K562 (cell line): ENCODE results near the gene ADGRD1. TPM values are rescaled to one million over a fixed set of nuclear protein-coding genes. Genes with fewer than 3 reads are reported as not detected.

ENCODE experiments used
- ATAC-seq: fragments of 200-7000 bp; cut with Tn5 transposase; 3 replicates; pipeline ENCODE4 v1.9.1; 2020; ENCODE audit warnings: moderate library complexity
- BruUV-seq: library from RNA; stranded (reverse); fragments of 400-500 nt; replicated peaks from 2 replicates; lab custom pipeline; 2021; lab: Mats Ljungman, UMichigan
- CTCF ChIA-PET: fragments of 300-600 bp; formaldehyde crosslinking; extraction: SDS; loops from one replicate; lab custom pipeline; 2021; ENCODE audit warnings: low intra/inter-chr PET ratio; lab: Yijun Ruan, JAX
- POLR2A ChIA-PET: fragments of 300-600, 350-650 bp; sonication (Branson Sonifier 250); formaldehyde crosslinking; extraction: SDS; loops from one replicate; lab custom pipeline; 2021; ENCODE audit warnings: antibody characterized with exemption, inconsistent platforms; lab: Yijun Ruan, JAX
- DNase-seq, 4 experiments: peaks; one replicate each; pipeline versions ENCODE4 v3.0.0 to v3.0.0-alpha.2; 2011 to 2018; ENCODE audit warnings: low spot score in 3 of 4, mixed read lengths in 3 of 4; ENCODE audit errors: extremely low read depth in 1 of 4
- FAIRE-seq: peaks from 2 replicates; lab custom pipeline; 2011; peaks lifted over from hg19 to GRCh38; lab: Jason Lieb, UNC
- H2AFZ ChIP-seq: 2 replicates; pipeline ENCODE4 v1.6.0; 2011; ENCODE audit warnings: low read depth, low read length, control low read depth, inconsistent platforms
- H3K27ac ChIP-seq: fragments of 200-600 bp; 3 replicates; pipeline ENCODE4 v1.8.0; 2011; ENCODE audit warnings: low read depth, mild to moderate bottlenecking, control low read depth, inconsistent platforms, low read length, moderate library complexity, mixed read lengths; ENCODE audit errors: extremely low read depth
- H3K27me3 ChIP-seq, 2 experiments: fragments of 300-600 bp in 1 of 2; 2 replicates in 1 of 2; 3 replicates in 1 of 2; pipeline versions ENCODE4 v1.6.0 to v1.8.0; 2011; ENCODE audit warnings: inconsistent platforms in 2 of 2, low read length in 2 of 2, mild to moderate bottlenecking in 1 of 2, mixed read lengths in 1 of 2, moderate library complexity in 1 of 2; ENCODE audit not compliant: control insufficient read depth in 2 of 2, insufficient read depth in 2 of 2
- H3K36me3 ChIP-seq: fragments of 300-600 bp; 3 replicates; pipeline ENCODE4 v1.8.0; 2011; ENCODE audit warnings: mild to moderate bottlenecking, low read length, inconsistent platforms; ENCODE audit not compliant: control insufficient read depth, insufficient read depth
- H3K4me1 ChIP-seq, 2 experiments: fragments of 200-600 bp in 1 of 2; replicated peaks in 1 of 2; 2 replicates in 1 of 2; 3 replicates in 1 of 2; pipeline versions ENCODE4 v1.5.1 to v1.8.0; 2011; ENCODE audit warnings: inconsistent platforms in 2 of 2, low read length in 2 of 2, mild to moderate bottlenecking in 1 of 2, mixed read lengths in 1 of 2, moderate library complexity in 1 of 2; ENCODE audit not compliant: control insufficient read depth in 2 of 2, insufficient read depth in 2 of 2
- H3K4me2 ChIP-seq: 2 replicates; pipeline ENCODE4 v1.6.1; 2011; ENCODE audit warnings: low read length, control low read depth, inconsistent platforms, mixed read lengths; ENCODE audit not compliant: insufficient read depth
- H3K4me3 ChIP-seq: fragments of 200-600 bp; sonication (generic), shearing (Covaris generic); 2 replicates; pipeline ENCODE4 v1.5.1; 2016; ENCODE audit warnings: control low read depth, inconsistent platforms
- H3K79me2 ChIP-seq: fragments of 200-600 bp; 3 replicates; pipeline ENCODE4 v1.8.0; 2011; ENCODE audit warnings: low read length, inconsistent platforms; ENCODE audit not compliant: control insufficient read depth, insufficient read depth
- H3K9ac ChIP-seq, 2 experiments: 2 replicates each; pipeline versions ENCODE4 v1.6.0 to v1.6.1; 2011; ENCODE audit warnings: low read depth in 2 of 2, low read length in 2 of 2, control low read depth in 1 of 2, inconsistent platforms in 1 of 2, mild to moderate bottlenecking in 1 of 2, mixed read lengths in 1 of 2; ENCODE audit not compliant: insufficient read depth in 1 of 2
- H3K9me1 ChIP-seq: one replicate; pipeline ENCODE4 v1.6.0; 2011; ENCODE audit warnings: inconsistent platforms, mild to moderate bottlenecking, low read length, moderate library complexity; ENCODE audit not compliant: control insufficient read depth, insufficient read depth
- H3K9me3 ChIP-seq: replicated peaks from 2 replicates; pipeline ENCODE4 v1.5.1; 2011; ENCODE audit warnings: low read depth, low read length, inconsistent platforms; ENCODE audit not compliant: control insufficient read depth, insufficient read depth
- H4K20me1 ChIP-seq: replicated peaks from 2 replicates; pipeline ENCODE4 v1.6.1; 2011; ENCODE audit warnings: low read length, inconsistent platforms, mixed read lengths; ENCODE audit not compliant: control insufficient read depth, insufficient read depth
- ARID3A ChIP-seq: IDR thresholded peaks from 2 replicates; pipeline ENCODE4 v1.6.1; 2012; ENCODE audit warnings: low read depth, low read length, improper control_type of control experiment, borderline replicate concordance
- BDP1 ChIP-seq: IDR thresholded peaks from 3 replicates; pipeline ENCODE4 v1.6.1; 2011; ENCODE audit not compliant: insufficient read length, insufficient read depth
- CC2D1A ChIP-seq: fragments of 450-650 bp; IDR thresholded peaks from 2 replicates; pipeline ENCODE4 v1.6.1; 2017; ENCODE audit warnings: mild to moderate bottlenecking
- CEBPG ChIP-seq, 3 experiments: fragments of 200-800 bp in 1 of 3; sonication (Bioruptor generic) in 1 of 3; sonication (generic) in 1 of 3; formaldehyde crosslinking in 1 of 3; IDR thresholded peaks in 2 of 3; conservative IDR thresholded peaks in 1 of 3; 2 replicates each; pipeline versions ENCODE4 v1.6.1 to v1.8.0; 2016 to 2022; ENCODE audit warnings: missing compliant biosample characterization in 2 of 3, missing genetic modification characterization in 2 of 3, mild to moderate bottlenecking in 1 of 3, missing genetic modification reagents in 1 of 3
- E2F5 ChIP-seq: sonication (generic); formaldehyde crosslinking; IDR thresholded peaks from 2 replicates; pipeline ENCODE4 v1.8.0; 2022; ENCODE audit warnings: mild to moderate bottlenecking, missing genetic modification reagents
- ERF ChIP-seq: fragments of 450-650 bp; formaldehyde crosslinking; IDR thresholded peaks from 2 replicates; pipeline ENCODE4 v1.4.0; 2020; ENCODE audit warnings: mild to moderate bottlenecking, mixed read lengths
- KAT2B ChIP-seq: IDR thresholded peaks from one replicate; pipeline ENCODE4 v1.6.1; 2012; ENCODE audit warnings: low read depth, mild to moderate bottlenecking, control low read depth, inconsistent platforms, low read length, moderate library complexity
- NEUROD1 ChIP-seq: fragments of 150-350 bp; IDR thresholded peaks from 2 replicates; pipeline ENCODE4 v1.6.1; 2014; ENCODE audit warnings: borderline replicate concordance, low read length, low read depth; ENCODE audit not compliant: partially characterized antibody
- PCBP1 ChIP-seq: fragments of 200-400 bp; formaldehyde crosslinking; IDR thresholded peaks from 2 replicates; pipeline ENCODE4 v1.6.1; 2018; ENCODE audit warnings: mild to moderate bottlenecking, low read depth, low read length; ENCODE audit not compliant: poor library complexity, severe bottlenecking
- PRPF4 ChIP-seq: fragments of 200-400 bp; formaldehyde crosslinking; IDR thresholded peaks from one replicate; pipeline ENCODE4 v1.6.1; 2017; ENCODE audit warnings: low read length, low read depth, mild to moderate bottlenecking; ENCODE audit not compliant: insufficient read depth, poor library complexity, severe bottlenecking
- RNF219 ChIP-seq: fragments of 250-450 bp; sonication (Bioruptor Pico); IDR thresholded peaks from 2 replicates; pipeline ENCODE4 v1.5.0; 2022; ENCODE audit warnings: mild to moderate bottlenecking
- ZNF707 ChIP-seq: fragments of 250-450 bp; sonication (Bioruptor Pico); conservative IDR thresholded peaks from 2 replicates; pipeline ENCODE4 v1.8.0; 2022; ENCODE audit warnings: inconsistent platforms, mild to moderate bottlenecking, moderate library complexity
- ZNF780A ChIP-seq: fragments of 250-450 bp; sonication (Bioruptor Pico); IDR thresholded peaks from 2 replicates; pipeline ENCODE4 v1.5.0; 2021; ENCODE audit warnings: mild to moderate bottlenecking
- WGBS: fragments of 100-300 bp; shearing (Covaris generic); methylation state at CpG from one replicate; pipeline ENCODE4 v1.1.6; 2016; ENCODE audit warnings: low coverage, mixed read lengths; ENCODE audit not compliant: insufficient coverage; ENCODE audit errors: missing lambda C conversion rate; 5-methylcytosine and 5-hydroxymethylcytosine counted together
- in situ Hi-C: fragments of 300-500 bp; cut with MboI; formaldehyde crosslinking; loops from 4 replicates; pipeline ENCODE4 v1.15.0; 2018; ENCODE audit warnings: inconsistent platforms, mixed read lengths
- intact Hi-C: fragments of 100-400 bp; cut with micrococcal nuclease; formaldehyde crosslinking; loops from 2 replicates; pipeline ENCODE4 v1.14.2; 2022
- polyA plus RNA-seq, 8 experiments: library from polyadenylated mRNA; depleted of rRNA in 4 of 8; stranded (reverse) in 5 of 8; unstranded in 3 of 8; fragments of >200 nt; fragmentation: Nextera tagmentation in 2 of 8; fragmentation: Illumina TruSeq in 1 of 8; extraction: Ambion mirVana in 2 of 8; extraction: Trizol in 1 of 8; gene quantifications; 2 replicates each; pipeline versions ENCODE4 v1.2.1 to v1.2.3, GENCODE V29; 2011 to 2014; ENCODE audit warnings: inconsistent platforms in 1 of 8, missing spikeins in 1 of 8
- total RNA-seq, 7 experiments: library from RNA; depleted of rRNA in 6 of 7; stranded (reverse); fragments of >200 nt in 6 of 7; fragmentation: Illumina TruSeq in 2 of 7; extraction: Trizol in 2 of 7; gene quantifications; 2 replicates each; pipeline versions ENCODE4 v1.2.1 to v1.2.3, GENCODE V29; 2011 to 2021; ENCODE audit warnings: low replicate concordance in 1 of 7

Gene ADGRD1
- total and polyA plus RNA-seq, 9 of the 15 experiments (the other 6 are each of a cell fraction or from before 2014, with no cell fraction given) = 1.7 to 11.7 (median 3.3) TPM

GRCh38 chr12:131003036-131003715 lies 49.5 kb downstream of the ADGRD1 start:
- ChIA-PET CTCF (no interaction called here), POLR2A (interaction anchor here (0.7 kb wide), 1 partner anchor 284 kb away, joined by 3 read pairs; no protein-coding TSS in a partner anchor)
- no peaks in the 10 kb centered on the region; the same call in 2 of the 3 replicates for H3K79me2 ChIP-seq
- BruUV-seq = no TSS peak
- H3K9me3 ChIP-seq = 0 out of 2 replicates have a peak, but pooled peaks cover 2% of the 10 kb centered on the region
- H3K9me1 ChIP-seq = no peaks in the 10 kb centered on the region
- ATAC-seq = no peak
- H4K20me1 ChIP-seq = no peaks in the 10 kb centered on the region
- no peak for FAIRE-seq
- WGBS = 41% methylated on average over 18 of the region's 18 CpGs
- H2AFZ ChIP-seq = no peak overlapping the region
- peaks cover 0 to 14% of the 10 kb centered on the region in 2 experiments; a peak in 1 of 5 replicates for H3K27me3 ChIP-seq
- no peaks in the 10 kb centered on the region for H3K36me3 ChIP-seq
- intact Hi-C loops = loop anchor here (5.0 kb wide), 1 partner anchor 51 kb away; the partner anchor contains the start of gene ADGRD1
- peaks cover 11 to 32% of the 10 kb centered on the region in 2 experiments for H3K4me1 ChIP-seq
- no peak overlapping the region for H3K27ac ChIP-seq
- no peak for DNase-seq
- in situ Hi-C loops = no loop called here
- peak overlapping the region in 1 of 2 experiments; percentile 54; a peak in 1 of 4 replicates for H3K9ac ChIP-seq
- H3K4me2 ChIP-seq = no peak overlapping the region
- H3K4me3 ChIP-seq = no peak overlapping the region
- TF ChIP-seq RNF219 (CRISPR knock-in tag) (no peak), PRPF4 (no peak), CEBPG (CRISPR knock-in tag; IDR thresholded peaks at IDR 0.05) (no peak), CEBPG (tag; conservative IDR thresholded peaks at IDR 0.05 in 1 of 2, IDR thresholded peaks at IDR 0.05 in 1 of 2) (no peak), ZNF780A (CRISPR knock-in tag) (no peak), ARID3A (no peak), KAT2B (no peak), ERF (no peak), E2F5 (CRISPR knock-in tag) (no peak), PCBP1 (no peak), CC2D1A (no peak), ZNF707 (CRISPR knock-in tag) (no peak), BDP1 (no peak), NEUROD1 (no peak)
